ENCODE results near the gene MAP3K5. TPM values are rescaled to one million over a fixed set of nuclear protein-coding genes. Genes with fewer than 3 reads are reported as not detected.

MAP3K5 gene
- total RNA-seq, 6 donors from 2014 or later = 26.4 to 45.1 (median 41.8) TPM

DNA sequence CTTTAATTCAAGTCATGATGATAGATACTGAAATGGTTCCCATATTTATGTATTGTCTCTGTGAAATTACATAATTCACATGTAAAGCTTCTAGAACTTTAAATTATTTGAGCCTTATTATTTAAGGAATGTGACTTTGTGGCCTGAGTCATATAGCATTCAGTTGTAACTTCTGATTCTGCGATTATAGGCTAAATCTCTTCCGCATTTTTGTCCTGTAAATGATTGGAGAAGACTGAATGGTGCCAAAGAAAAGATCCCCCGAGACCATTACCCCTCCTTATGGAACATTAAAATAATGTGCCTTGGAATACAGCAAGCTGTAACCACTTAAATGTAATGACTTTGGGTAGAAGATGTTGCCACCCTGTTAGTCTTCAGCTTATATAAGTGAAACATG, 178.8 kb downstream of the MAP3K5 start:
- no peak for ATAC-seq (ENCODE audit: low FRiP score in 2 of 2)

DNA sequence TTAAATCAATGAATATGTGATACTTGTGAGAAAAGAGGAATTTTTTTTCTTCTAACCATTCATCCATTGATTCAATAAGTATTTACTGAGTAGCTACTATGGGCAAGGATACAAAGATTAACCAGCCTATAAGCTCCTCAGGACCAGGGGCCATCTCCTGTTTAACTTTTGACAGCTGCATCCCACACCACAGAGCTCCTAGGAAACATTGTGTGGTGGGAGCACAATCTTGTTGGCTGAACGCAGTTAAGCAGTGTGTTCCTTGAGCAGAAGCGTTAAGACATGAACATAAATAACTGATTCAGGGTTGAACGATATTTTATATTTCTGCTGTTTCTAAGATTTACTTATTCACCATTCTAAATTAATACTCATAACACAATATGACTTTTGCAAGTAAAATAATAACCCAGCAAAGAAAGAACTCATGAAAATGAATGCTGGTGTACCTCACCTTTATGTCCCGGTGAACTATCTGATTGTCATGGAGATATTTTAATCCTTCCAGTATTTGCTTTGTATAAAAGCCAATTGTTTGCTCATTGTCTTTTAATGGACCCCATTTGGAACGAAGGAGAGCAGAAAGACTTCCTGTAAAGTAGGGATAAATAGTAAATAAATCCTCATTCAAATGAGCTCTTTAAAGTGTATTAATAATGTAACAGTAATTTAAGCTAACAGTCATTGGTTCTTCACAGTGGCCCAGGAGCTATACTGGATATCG, 179.4 kb downstream of the MAP3K5 start:
- H3K9me3 ChIP-seq = no peaks in the 10 kb centered on the region
- peaks cover 18 to 30% (median 24%) of the 10 kb centered on the region in 4 donors for H3K4me1 ChIP-seq
- peaks cover 0 to 7% (median 3%) of the 10 kb centered on the region in 4 donors for H3K36me3 ChIP-seq
- TF ChIP-seq EP300 (IDR thresholded peaks at IDR 0.05) (no peak), POLR2A (IDR thresholded peaks at IDR 0.05) (no peak), POLR2AphosphoS5 (IDR thresholded peaks at IDR 0.05) (no peak)
- TF ChIP-seq, protein P1, sequence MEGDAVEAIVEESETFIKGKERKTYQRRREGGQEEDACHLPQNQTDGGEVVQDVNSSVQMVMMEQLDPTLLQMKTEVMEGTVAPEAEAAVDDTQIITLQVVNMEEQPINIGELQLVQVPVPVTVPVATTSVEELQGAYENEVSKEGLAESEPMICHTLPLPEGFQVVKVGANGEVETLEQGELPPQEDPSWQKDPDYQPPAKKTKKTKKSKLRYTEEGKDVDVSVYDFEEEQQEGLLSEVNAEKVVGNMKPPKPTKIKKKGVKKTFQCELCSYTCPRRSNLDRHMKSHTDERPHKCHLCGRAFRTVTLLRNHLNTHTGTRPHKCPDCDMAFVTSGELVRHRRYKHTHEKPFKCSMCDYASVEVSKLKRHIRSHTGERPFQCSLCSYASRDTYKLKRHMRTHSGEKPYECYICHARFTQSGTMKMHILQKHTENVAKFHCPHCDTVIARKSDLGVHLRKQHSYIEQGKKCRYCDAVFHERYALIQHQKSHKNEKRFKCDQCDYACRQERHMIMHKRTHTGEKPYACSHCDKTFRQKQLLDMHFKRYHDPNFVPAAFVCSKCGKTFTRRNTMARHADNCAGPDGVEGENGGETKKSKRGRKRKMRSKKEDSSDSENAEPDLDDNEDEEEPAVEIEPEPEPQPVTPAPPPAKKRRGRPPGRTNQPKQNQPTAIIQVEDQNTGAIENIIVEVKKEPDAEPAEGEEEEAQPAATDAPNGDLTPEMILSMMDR (IDR thresholded peaks at IDR 0.05) = no peak
- H3K27ac ChIP-seq = no peak overlapping the region
- H3K4me3 ChIP-seq = no peak overlapping the region
- H3K27me3 ChIP-seq = no peaks in the 10 kb centered on the region
- ATAC-seq (ENCODE audit: low FRiP score in 2 of 2) (no peak), DNase-seq (no peak)
- 90 to 91% methylated on average over 6 of the region's 6 CpGs for WGBS, 2 donors

More for the DNA sequence above, 178.8 kb downstream of the MAP3K5 start:
- no peak for DNase-seq
- Histone ChIP-seq H3K4me1 (peaks cover 18 to 24% (median 21%) of the 10 kb centered on the region in 4 donors), H3K36me3 (peaks cover 0 to 10% (median 4%) of the 10 kb centered on the region in 4 donors), H3K27ac (no peak overlapping the region), H3K27me3 (no peaks in the 10 kb centered on the region), H3K4me3 (no peak overlapping the region), H3K9me3 (no peaks in the 10 kb centered on the region)
- no peak for TF ChIP-seq POLR2A (IDR thresholded peaks at IDR 0.05)
- TF ChIP-seq, protein P1 (IDR thresholded peaks at IDR 0.05) = no peak
- no peak for TF ChIP-seq POLR2AphosphoS5 (IDR thresholded peaks at IDR 0.05)
- TF ChIP-seq EP300 (IDR thresholded peaks at IDR 0.05) = no peak
- WGBS, 2 donors = 69 to 91% methylated on average over 3 of the region's 3 CpGs

- no peak for ATAC-seq (ENCODE audit: low FRiP score in 2 of 2)
- WGBS, 2 donors = 92 to 94% methylated on average over 1 of the region's 1 CpG
- DNase-seq = no peak
- peaks cover 23 to 34% (median 25%) of the 10 kb centered on the region in 4 donors for H3K4me1 ChIP-seq
- H3K27me3 ChIP-seq = no peaks in the 10 kb centered on the region
- H3K36me3 ChIP-seq = peaks cover 0 to 7% (median 3%) of the 10 kb centered on the region in 4 donors
- no peak overlapping the region for H3K4me3 ChIP-seq
- H3K9me3 ChIP-seq = no peaks in the 10 kb centered on the region
- no peak for TF ChIP-seq POLR2A (IDR thresholded peaks at IDR 0.05)
- TF ChIP-seq EP300 (IDR thresholded peaks at IDR 0.05) = no peak
- no peak for TF ChIP-seq POLR2AphosphoS5 (IDR thresholded peaks at IDR 0.05)
- TF ChIP-seq, protein P1 (IDR thresholded peaks at IDR 0.05) = no peak
- no peak overlapping the region for H3K27ac ChIP-seq
Measured at GRCh38 chr6:136611746-136612145, 180.5 kb downstream of the MAP3K5 start.

GRCh38 chr6:136611133-136611532, 181.1 kb downstream of the MAP3K5 start:
- Histone ChIP-seq H3K4me1 (peaks cover 23 to 34% (median 25%) of the 10 kb centered on the region in 4 donors), H3K27me3 (no peaks in the 10 kb centered on the region), H3K9me3 (no peaks in the 10 kb centered on the region), H3K27ac (peak overlapping the region in 1 of 4 donors; percentile 74), H3K36me3 (peaks cover 0 to 7% (median 3%) of the 10 kb centered on the region in 4 donors), H3K4me3 (no peak overlapping the region)
- whole genome bisulfite sequencing, 2 donors = 64 to 66% methylated on average over 2 of the region's 2 CpGs
- DNase-seq (no peak), ATAC-seq (ENCODE audit: low FRiP score in 2 of 2) (no peak)
- TF ChIP-seq POLR2A (IDR thresholded peaks at IDR 0.05) (no peak), EP300 (IDR thresholded peaks at IDR 0.05) (no peak), POLR2AphosphoS5 (IDR thresholded peaks at IDR 0.05) (no peak)
- TF ChIP-seq, protein P1 (IDR thresholded peaks at IDR 0.05) = no peak
